ENCODE measurements around the gene FTSJ3. TPM values are rescaled to one million over a fixed set of nuclear protein-coding genes. Genes with fewer than 3 reads are reported as not detected.

Gene FTSJ3
- total and polyA plus RNA-seq, 2 of the 13 experiments (the other 11 are each of a cell fraction or from before 2014, with no cell fraction given), result 26.0 to 64.2 TPM

GRCh38 chr17:63842540-63843386, 15.3 kb upstream of the FTSJ3 start, which contains the start of gene SMARCD2 (continued):
- no peak; the same call in 1 of the 2 replicates for TF ChIP-seq FOXP1 (IDR thresholded peaks at IDR 0.05)
- peak; percentile 59 for TF ChIP-seq FOXP1 (CRISPR knock-in tag; IDR thresholded peaks at IDR 0.05)
- no peak for TF ChIP-seq ZNF644 (CRISPR knock-in tag; IDR thresholded peaks at IDR 0.05; ENCODE audit: low read depth)
- TF ChIP-seq ZNF878 (CRISPR knock-in tag; IDR thresholded peaks at IDR 0.05), result peak; percentile 73
- TF ChIP-seq PTBP1 (IDR thresholded peaks at IDR 0.05; ENCODE audit: low read depth, low read length, poor library complexity, severe bottlenecking), result peak; percentile 95
- peak; percentile 90 for TF ChIP-seq HDAC1 (CRISPR knock-in tag; IDR thresholded peaks at IDR 0.05)
- TF ChIP-seq ZBTB14 (CRISPR knock-in tag; IDR thresholded peaks at IDR 0.05), result peak; percentile 80
- TF ChIP-seq ZNF275 (CRISPR knock-in tag; IDR thresholded peaks at IDR 0.05; ENCODE audit: borderline replicate concordance), result peak; percentile 89; the same call in 1 of the 2 replicates
- TF ChIP-seq ZNF790 (CRISPR knock-in tag; IDR thresholded peaks at IDR 0.05; ENCODE audit: borderline replicate concordance), result peak; percentile 95
- TF ChIP-seq RERE (CRISPR knock-in tag; IDR thresholded peaks at IDR 0.05; ENCODE audit: low read depth), result peak; percentile 76; the same call in 1 of the 2 replicates
- TF ChIP-seq NR1H2 (CRISPR knock-in tag; IDR thresholded peaks at IDR 0.05; ENCODE audit: borderline replicate concordance, low read depth), result peak; percentile 91; the same call in 1 of the 2 replicates
- peak; percentile 68; the same call in 1 of the 2 replicates for TF ChIP-seq ATF5 (CRISPR knock-in tag; IDR thresholded peaks at IDR 0.05; ENCODE audit: low read depth)
- TF ChIP-seq RNF219 (CRISPR knock-in tag; IDR thresholded peaks at IDR 0.05), result 0 out of 2 replicates have a peak, but pooled peaks have one; percentile 53
- TF ChIP-seq ZNF770 (CRISPR knock-in tag; IDR thresholded peaks at IDR 0.05), result peak; percentile 76

Data from HepG2 (cell line).